HepG2 (cell line): ENCODE measurements around the gene PNPLA1.

Source experiments
- ADNP ChIP-seq: sonication (generic); formaldehyde crosslinking; IDR thresholded peaks from 2 replicates; pipeline ENCODE4 v1.4.0; 2020; ENCODE audit warnings: missing genetic modification reagents
- ETV6 ChIP-seq: sonication (generic); formaldehyde crosslinking; conservative IDR thresholded peaks from 2 replicates; pipeline ENCODE4 v1.4.0; 2020; ENCODE audit warnings: missing genetic modification reagents
- EZH2 ChIP-seq: conservative IDR thresholded peaks from 2 replicates; pipeline ENCODE4 v1.6.1; 2012; ENCODE audit warnings: mild to moderate bottlenecking, low read depth, low read length, moderate library complexity
- GABPA ChIP-seq, 2 experiments: IDR thresholded peaks; 2 replicates each; pipeline ENCODE4 v1.6.1; 2011 to 2016; ENCODE audit warnings: low read depth in 2 of 2, low read length in 1 of 2, missing biosample characterization in 1 of 2, missing genetic modification characterization in 1 of 2
- GABPB1 ChIP-seq: IDR thresholded peaks from 2 replicates; pipeline ENCODE4 v1.6.1; 2016; ENCODE audit warnings: mild to moderate bottlenecking, missing genetic modification reagents, moderate library complexity, missing compliant biosample characterization
- HOXA7 ChIP-seq: sonication (generic); formaldehyde crosslinking; IDR thresholded peaks from 2 replicates; pipeline ENCODE4 v1.8.1; 2022; ENCODE audit warnings: mild to moderate bottlenecking, missing genetic modification reagents, moderate library complexity
- PBX3 ChIP-seq: sonication (generic); formaldehyde crosslinking; IDR thresholded peaks from 2 replicates; pipeline ENCODE4 v1.8.1; 2023; ENCODE audit warnings: missing genetic modification reagents, inconsistent platforms, borderline replicate concordance
- RFX5 ChIP-seq: IDR thresholded peaks from 2 replicates; pipeline ENCODE4 v1.6.1; 2011; ENCODE audit warnings: low read depth, low read length, improper control_type of control experiment
- RFXANK ChIP-seq: IDR thresholded peaks from 2 replicates; pipeline ENCODE4 v1.6.1; 2016
- RORA ChIP-seq: sonication (generic); formaldehyde crosslinking; IDR thresholded peaks from 2 replicates; pipeline ENCODE4 v1.5.0; 2020; ENCODE audit warnings: mild to moderate bottlenecking, missing genetic modification reagents, moderate library complexity
- TFAP4 ChIP-seq: sonication (generic); IDR thresholded peaks from 2 replicates; pipeline ENCODE4 v1.6.1; 2016; ENCODE audit warnings: low read depth, borderline replicate concordance
- ZBTB37 ChIP-seq: sonication (generic); formaldehyde crosslinking; IDR thresholded peaks from 2 replicates; pipeline ENCODE4 v1.4.0; 2020; ENCODE audit warnings: mild to moderate bottlenecking, missing genetic modification reagents
- ZFP36L1 ChIP-seq: sonication (generic); formaldehyde crosslinking; IDR thresholded peaks from 2 replicates; pipeline ENCODE4 v1.8.0; 2022; ENCODE audit warnings: mild to moderate bottlenecking, missing genetic modification reagents, moderate library complexity
- ZNF724P ChIP-seq: sonication (generic); formaldehyde crosslinking; IDR thresholded peaks from 2 replicates; pipeline ENCODE4 v1.8.0; 2022; ENCODE audit warnings: missing genetic modification reagents, borderline replicate concordance

GRCh38 chr6:36319821-36320220, 50.0 kb downstream of the PNPLA1 start:
- TF ChIP-seq HOXA7: no peak
- TF ChIP-seq RORA (CRISPR knock-in tag): no peak
- TF ChIP-seq ZNF724P (CRISPR knock-in tag): no peak
- TF ChIP-seq ZFP36L1 (CRISPR knock-in tag): no peak
- TF ChIP-seq EZH2: no peak
- TF ChIP-seq GABPA (IDR thresholded peaks at IDR 0.05; ENCODE audit: low read depth, low read length): no peak
- TF ChIP-seq GABPA (CRISPR knock-in tag; IDR thresholded peaks at IDR 0.05; ENCODE audit: low read depth): no peak
- no peak for TF ChIP-seq RFX5
- TF ChIP-seq PBX3 (CRISPR knock-in tag): no peak
- no peak for TF ChIP-seq TFAP4
- TF ChIP-seq ZBTB37 (CRISPR knock-in tag): no peak
- no peak for TF ChIP-seq GABPB1 (CRISPR knock-in tag)
- TF ChIP-seq RFXANK: no peak
- no peak for TF ChIP-seq ADNP (CRISPR knock-in tag)
- no peak for TF ChIP-seq ETV6 (CRISPR knock-in tag)
